DND-41 (cell line): ENCODE results near the gene LRRC47.

Experiments
- ATAC-seq: fragments of 200-7000 bp; cut with Tn5 transposase; 3 replicates; pipeline ENCODE4 v1.9.1; 2021; ENCODE audit warnings: low read depth; ENCODE audit not compliant: insufficient read depth
- DNase-seq: peaks from one replicate; pipeline ENCODE4 v3.0.0-alpha.2; 2020
- H2AFZ ChIP-seq: 2 replicates; pipeline ENCODE4 v1.6.0; 2012; ENCODE audit warnings: low read depth, low read length
- H3K27ac ChIP-seq: 2 replicates; pipeline ENCODE4 v1.5.1; 2012; ENCODE audit warnings: low read length, inconsistent platforms
- H3K27me3 ChIP-seq: fragments of 200-600 bp; sonication (generic); 2 replicates; pipeline ENCODE4 v1.6.0; 2012; ENCODE audit warnings: low read length, mild to moderate bottlenecking, inconsistent platforms; ENCODE audit not compliant: insufficient read depth, poor library complexity
- H3K36me3 ChIP-seq: 2 replicates; pipeline ENCODE4 v1.5.1; 2012; ENCODE audit warnings: low read length, inconsistent platforms; ENCODE audit not compliant: insufficient read depth
- H3K4me1 ChIP-seq: 2 replicates; pipeline ENCODE4 v1.5.1; 2012; ENCODE audit warnings: mild to moderate bottlenecking, low read length; ENCODE audit not compliant: insufficient read depth
- H3K4me2 ChIP-seq: 2 replicates; pipeline ENCODE4 v1.6.0; 2012; ENCODE audit warnings: mild to moderate bottlenecking, moderate library complexity, low read length, inconsistent platforms; ENCODE audit not compliant: insufficient read depth
- H3K4me3 ChIP-seq, 2 experiments: fragments of 200-600 bp in 1 of 2; shearing (Covaris generic) in 1 of 2; 2 replicates each; pipeline ENCODE4 v1.5.1; 2012 to 2016; ENCODE audit warnings: inconsistent platforms in 2 of 2, low read length in 2 of 2, mild to moderate bottlenecking in 2 of 2, low read depth in 1 of 2, moderate library complexity in 1 of 2
- H3K79me2 ChIP-seq: 2 replicates; pipeline ENCODE4 v1.6.0; 2012; ENCODE audit warnings: low read length, inconsistent platforms; ENCODE audit not compliant: insufficient read depth
- H3K9ac ChIP-seq: 2 replicates; pipeline ENCODE4 v1.6.0; 2012; ENCODE audit warnings: low read depth, mild to moderate bottlenecking, inconsistent platforms, low read length, moderate library complexity
- H3K9me3 ChIP-seq: 2 replicates; pipeline ENCODE4 v1.5.1; 2012; ENCODE audit warnings: low read length, moderate library complexity, mild to moderate bottlenecking, inconsistent platforms; ENCODE audit not compliant: insufficient read depth, severe bottlenecking
- H4K20me1 ChIP-seq: 2 replicates; pipeline ENCODE4 v1.6.0; 2012; ENCODE audit warnings: low read length; ENCODE audit not compliant: insufficient read depth
- EZH2 ChIP-seq: IDR thresholded peaks from 3 replicates; pipeline ENCODE4 v1.6.1; 2012; ENCODE audit warnings: borderline replicate concordance, low read depth, mild to moderate bottlenecking, moderate library complexity, low read length, inconsistent platforms; ENCODE audit not compliant: severe bottlenecking
- TF ChIP-seq, protein P1 (sequence below): IDR thresholded peaks from 2 replicates; pipeline ENCODE4 v1.5.1; 2012; ENCODE audit warnings: borderline replicate concordance, low read length, moderate library complexity, mild to moderate bottlenecking; ENCODE audit not compliant: poor library complexity, severe bottlenecking; ENCODE audit errors: extremely low read depth

The LRRC47 gene

DNA sequence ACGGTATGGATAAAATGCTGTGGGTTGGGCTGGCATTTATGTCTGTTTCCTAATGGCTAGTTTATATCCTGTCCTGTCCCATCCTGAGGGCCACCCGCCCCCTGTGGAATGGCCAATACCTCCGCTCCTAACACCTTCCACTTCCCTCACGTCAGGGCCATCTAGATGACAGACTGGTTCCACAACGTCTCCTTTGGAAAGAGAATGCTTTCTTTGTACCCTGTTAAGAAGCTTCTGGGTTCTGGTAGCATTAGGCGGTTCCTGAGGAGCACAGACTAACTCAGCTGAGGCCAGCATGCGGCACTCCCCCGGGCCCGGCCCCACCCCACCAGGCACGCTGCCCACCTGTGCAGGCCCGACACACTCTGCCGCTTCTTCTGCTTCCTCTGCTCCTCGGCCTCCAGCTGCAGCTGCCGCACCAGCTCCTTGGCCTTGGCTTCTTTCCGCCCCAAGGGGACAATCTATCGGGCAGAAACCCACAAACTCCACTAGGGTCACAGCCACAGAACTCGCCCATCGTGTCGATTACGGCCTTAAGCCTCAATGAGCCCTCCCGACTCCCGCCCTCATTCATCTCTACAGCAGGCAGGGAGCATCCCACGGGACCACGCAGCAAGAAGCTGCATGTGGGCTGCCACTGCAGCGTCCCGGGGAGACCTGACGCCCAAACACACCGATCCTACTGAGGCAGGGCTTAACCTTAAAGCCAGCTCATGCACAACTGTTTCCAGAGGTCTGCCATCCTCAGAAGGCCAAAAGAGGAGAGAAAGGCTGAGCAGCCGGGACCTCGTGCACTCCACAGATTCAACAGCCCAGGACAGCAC, 12.4 kb downstream of the LRRC47 start:
- Histone ChIP-seq H3K4me1 (no peaks in the 10 kb centered on the region), H2AFZ (no peak overlapping the region), H3K36me3 (peaks cover 97% of the 10 kb centered on the region), H3K27me3 (no peaks in the 10 kb centered on the region), H3K9ac (no peak overlapping the region), H3K79me2 (peaks cover 12% of the 10 kb centered on the region), H3K9me3 (no peaks in the 10 kb centered on the region), H3K4me2 (no peak overlapping the region), H3K27ac (no peak overlapping the region), H3K4me3 (no peak overlapping the region), H4K20me1 (peaks cover 24% of the 10 kb centered on the region)
- TF ChIP-seq, protein P1, sequence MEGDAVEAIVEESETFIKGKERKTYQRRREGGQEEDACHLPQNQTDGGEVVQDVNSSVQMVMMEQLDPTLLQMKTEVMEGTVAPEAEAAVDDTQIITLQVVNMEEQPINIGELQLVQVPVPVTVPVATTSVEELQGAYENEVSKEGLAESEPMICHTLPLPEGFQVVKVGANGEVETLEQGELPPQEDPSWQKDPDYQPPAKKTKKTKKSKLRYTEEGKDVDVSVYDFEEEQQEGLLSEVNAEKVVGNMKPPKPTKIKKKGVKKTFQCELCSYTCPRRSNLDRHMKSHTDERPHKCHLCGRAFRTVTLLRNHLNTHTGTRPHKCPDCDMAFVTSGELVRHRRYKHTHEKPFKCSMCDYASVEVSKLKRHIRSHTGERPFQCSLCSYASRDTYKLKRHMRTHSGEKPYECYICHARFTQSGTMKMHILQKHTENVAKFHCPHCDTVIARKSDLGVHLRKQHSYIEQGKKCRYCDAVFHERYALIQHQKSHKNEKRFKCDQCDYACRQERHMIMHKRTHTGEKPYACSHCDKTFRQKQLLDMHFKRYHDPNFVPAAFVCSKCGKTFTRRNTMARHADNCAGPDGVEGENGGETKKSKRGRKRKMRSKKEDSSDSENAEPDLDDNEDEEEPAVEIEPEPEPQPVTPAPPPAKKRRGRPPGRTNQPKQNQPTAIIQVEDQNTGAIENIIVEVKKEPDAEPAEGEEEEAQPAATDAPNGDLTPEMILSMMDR: no peak
- no peak for TF ChIP-seq EZH2
- DNase-seq: no peak
- ATAC-seq: no peak

DNA sequence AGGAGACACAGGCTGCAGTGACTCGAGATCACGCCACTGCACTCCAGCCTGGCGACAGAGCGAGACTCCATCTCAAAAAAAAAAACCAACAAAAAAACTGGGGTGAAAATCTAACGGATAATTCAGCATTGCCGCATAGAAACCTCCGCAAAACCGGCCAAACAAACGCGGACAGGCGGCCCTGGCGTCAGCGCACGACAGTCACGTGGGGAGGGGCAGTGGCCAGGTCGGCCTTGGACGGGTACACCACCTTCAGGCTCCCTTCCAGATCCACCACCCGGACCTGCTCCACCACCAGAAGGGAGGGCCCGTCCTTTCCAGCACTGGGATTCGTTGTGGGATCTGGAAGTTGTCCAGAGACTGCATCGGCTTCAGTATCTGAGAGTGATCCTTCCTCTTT, 15.4 kb downstream of the LRRC47 start:
- Histone ChIP-seq H3K4me2 (no peak overlapping the region), H3K36me3 (peaks cover 70% of the 10 kb centered on the region), H3K27ac (no peak overlapping the region), H3K4me3 (no peak overlapping the region), H3K27me3 (no peaks in the 10 kb centered on the region), H3K9me3 (no peaks in the 10 kb centered on the region), H2AFZ (no peak overlapping the region), H3K4me1 (no peaks in the 10 kb centered on the region), H3K79me2 (no peaks in the 10 kb centered on the region), H4K20me1 (peaks cover 22% of the 10 kb centered on the region), H3K9ac (no peak overlapping the region)
- TF ChIP-seq EZH2: no peak
- TF ChIP-seq, protein P1: no peak
- ATAC-seq (no peak), DNase-seq (no peak)

GRCh38 chr1:3779912-3780416, 16.3 kb downstream of the LRRC47 start:
- Histone ChIP-seq H3K27me3 (no peaks in the 10 kb centered on the region), H4K20me1 (peaks cover 24% of the 10 kb centered on the region), H3K4me1 (no peaks in the 10 kb centered on the region), H3K4me3 (no peak overlapping the region), H3K9ac (no peak overlapping the region), H3K9me3 (no peaks in the 10 kb centered on the region), H3K27ac (no peak overlapping the region), H3K79me2 (no peaks in the 10 kb centered on the region), H3K4me2 (no peak overlapping the region), H3K36me3 (peaks cover 61% of the 10 kb centered on the region), H2AFZ (no peak overlapping the region)
- TF ChIP-seq EZH2: no peak
- TF ChIP-seq, protein P1: no peak
- ATAC-seq (no peak), DNase-seq (no peak)
